Lower lobe of right lung (tissue), 2 donors: Measurements from ENCODE around the gene RASL11A. TPM values are rescaled to one million over a fixed set of nuclear protein-coding genes. Genes with fewer than 3 reads are reported as not detected.
"Not testable (repeated sequence)": the region's sequence is repeated elsewhere in the genome, so short reads cannot be mapped to it uniquely, and the experiment has no call there.

ENCODE experiments used
- ATAC-seq, 2 donors: fragments of 200-7000 bp; cut with Tn5 transposase; one replicate each; pipeline ENCODE4 v1.9.1; 2020 to 2022; ENCODE audit warnings: mild to moderate bottlenecking in 2 of 2, moderate library complexity in 2 of 2
- DNase-seq: peaks from one replicate; pipeline ENCODE4 v3.0.0-alpha.2; 2020
- H3K27ac ChIP-seq: fragments of 200-600 bp; one replicate; pipeline ENCODE4 v1.8.0; 2022
- H3K27me3 ChIP-seq: fragments of 200-600 bp; one replicate; pipeline ENCODE4 v1.8.0; 2022; ENCODE audit warnings: low read depth
- H3K36me3 ChIP-seq: fragments of 200-600 bp; one replicate; pipeline ENCODE4 v1.8.0; 2022; ENCODE audit warnings: mild to moderate bottlenecking
- H3K4me1 ChIP-seq: fragments of 200-600 bp; one replicate; pipeline ENCODE4 v1.8.0; 2022
- H3K4me3 ChIP-seq: fragments of 200-600 bp; one replicate; pipeline ENCODE4 v1.8.0; 2022; ENCODE audit warnings: mild to moderate bottlenecking
- H3K9me3 ChIP-seq: fragments of 200-600 bp; one replicate; pipeline ENCODE4 v1.8.0; 2022
- intact Hi-C: fragments of 100-400 bp; cut with DNase I; formaldehyde crosslinking; loops from one replicate; pipeline ENCODE4 v1.11.0; 2022
- total RNA-seq: library from RNA; stranded (reverse); fragmentation: NEBNext Ultra II Directional; extraction: Animal tissue kit (Norgen Biotek cat#: 25700); gene quantifications from one replicate; pipeline ENCODE4 v1.2.1, GENCODE V29; 2021
- TF ChIP-seq, protein P1 (sequence below): fragments of 200-600 bp; IDR thresholded peaks from one replicate; pipeline ENCODE4 v1.8.0; 2022; ENCODE audit warnings: antibody characterized with exemption, mild to moderate bottlenecking
- donor health status: DM: no; HTN: yes; CAD: no; lungs with severe emphysema.

The RASL11A gene
- total RNA-seq, 1 donor from 2014 or later, result 20.6 TPM

DNA sequence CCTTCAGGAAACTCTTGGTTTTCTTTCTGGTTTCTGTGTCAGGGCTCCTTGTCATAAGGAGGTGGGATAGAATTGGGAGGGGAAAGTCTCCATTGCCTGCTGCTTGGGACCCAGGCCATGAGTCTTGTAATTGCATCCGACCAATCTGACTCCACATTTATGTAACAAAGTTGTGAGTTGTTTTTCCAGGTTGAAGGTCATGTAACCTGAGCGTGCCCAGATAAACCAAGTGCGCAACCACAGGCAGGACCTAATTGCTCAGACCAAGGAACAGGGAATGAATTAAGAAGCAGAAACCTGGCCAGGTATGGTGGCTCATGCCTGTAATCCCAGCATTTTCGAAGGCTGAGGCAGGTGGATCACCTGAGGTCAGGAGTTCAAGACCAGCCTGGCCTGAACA is 17.8 kb downstream of the RASL11A start:
- intact Hi-C loops, result no loop called here
- Histone ChIP-seq H3K27me3 (no peaks in the 10 kb centered on the region), H3K9me3 (no peaks in the 10 kb centered on the region), H3K4me3 (no peak overlapping the region), H3K27ac (no peak overlapping the region), H3K4me1 (no peaks in the 10 kb centered on the region), H3K36me3 (no peaks in the 10 kb centered on the region)
- ATAC-seq (no peak), DNase-seq (no peak)
- TF ChIP-seq, protein P1, sequence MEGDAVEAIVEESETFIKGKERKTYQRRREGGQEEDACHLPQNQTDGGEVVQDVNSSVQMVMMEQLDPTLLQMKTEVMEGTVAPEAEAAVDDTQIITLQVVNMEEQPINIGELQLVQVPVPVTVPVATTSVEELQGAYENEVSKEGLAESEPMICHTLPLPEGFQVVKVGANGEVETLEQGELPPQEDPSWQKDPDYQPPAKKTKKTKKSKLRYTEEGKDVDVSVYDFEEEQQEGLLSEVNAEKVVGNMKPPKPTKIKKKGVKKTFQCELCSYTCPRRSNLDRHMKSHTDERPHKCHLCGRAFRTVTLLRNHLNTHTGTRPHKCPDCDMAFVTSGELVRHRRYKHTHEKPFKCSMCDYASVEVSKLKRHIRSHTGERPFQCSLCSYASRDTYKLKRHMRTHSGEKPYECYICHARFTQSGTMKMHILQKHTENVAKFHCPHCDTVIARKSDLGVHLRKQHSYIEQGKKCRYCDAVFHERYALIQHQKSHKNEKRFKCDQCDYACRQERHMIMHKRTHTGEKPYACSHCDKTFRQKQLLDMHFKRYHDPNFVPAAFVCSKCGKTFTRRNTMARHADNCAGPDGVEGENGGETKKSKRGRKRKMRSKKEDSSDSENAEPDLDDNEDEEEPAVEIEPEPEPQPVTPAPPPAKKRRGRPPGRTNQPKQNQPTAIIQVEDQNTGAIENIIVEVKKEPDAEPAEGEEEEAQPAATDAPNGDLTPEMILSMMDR, result no peak

DNA sequence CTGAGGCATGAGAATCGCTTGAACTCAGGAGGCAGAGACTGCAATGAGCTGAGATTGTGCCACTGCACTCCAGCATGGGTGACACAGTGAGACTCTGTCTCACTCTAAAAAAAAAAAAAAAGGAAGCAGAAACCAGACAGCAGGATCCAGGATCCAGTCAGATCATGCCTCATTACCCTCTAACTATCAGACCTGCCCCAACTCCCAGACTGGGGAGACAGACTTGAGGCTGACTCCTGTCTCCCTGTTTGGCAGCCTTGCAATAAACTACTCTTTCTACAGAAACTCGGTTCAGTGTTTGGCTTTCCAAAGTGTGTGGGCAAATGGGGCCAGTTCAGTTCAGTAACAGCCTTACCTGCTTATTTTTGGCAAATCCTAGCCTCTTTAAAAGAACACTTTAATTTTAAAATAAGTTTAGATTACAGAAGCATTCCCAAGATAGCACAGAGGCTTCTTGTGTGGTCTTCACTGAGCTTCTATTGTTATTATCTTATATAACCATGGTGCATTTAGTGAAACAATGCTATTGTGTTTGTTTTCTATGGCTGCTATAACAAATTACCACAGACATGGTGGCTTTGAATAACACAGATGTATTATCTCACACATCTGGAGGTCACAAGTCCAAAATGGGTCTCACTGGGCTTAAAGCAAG is 18.5 kb downstream of the RASL11A start:
- Histone ChIP-seq H3K4me1 (no peaks in the 10 kb centered on the region), H3K27me3 (no peaks in the 10 kb centered on the region), H3K4me3 (no peak overlapping the region), H3K9me3 (no peaks in the 10 kb centered on the region), H3K36me3 (no peaks in the 10 kb centered on the region), H3K27ac (no peak overlapping the region)
- TF ChIP-seq, protein P1, result no peak
- DNase-seq (no peak), ATAC-seq (no peak)
- intact Hi-C loops, result no loop called here

DNA sequence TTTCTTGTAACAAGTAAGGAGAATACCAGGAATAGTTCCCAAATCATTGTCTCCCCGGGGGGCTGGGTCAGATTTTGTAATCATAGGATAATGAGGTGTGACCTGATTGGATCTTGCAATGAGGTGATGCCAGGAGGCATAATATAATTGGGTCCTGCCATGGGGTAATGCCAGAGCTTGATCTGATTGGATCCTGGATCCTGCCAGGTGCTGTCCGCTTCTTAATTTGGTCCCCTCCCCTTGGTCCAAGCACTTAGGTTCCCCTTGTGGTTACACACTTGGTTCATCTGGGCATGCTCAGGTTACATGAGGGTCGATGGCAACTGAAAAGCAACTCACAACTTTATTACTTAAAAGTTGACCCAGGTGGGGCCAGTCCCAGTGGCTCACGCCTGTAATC is 20.1 kb downstream of the RASL11A start:
- intact Hi-C loops, result no loop called here
- Histone ChIP-seq H3K27ac (no peak overlapping the region), H3K4me1 (no peaks in the 10 kb centered on the region), H3K27me3 (no peaks in the 10 kb centered on the region), H3K4me3 (no peak overlapping the region), H3K9me3 (no peaks in the 10 kb centered on the region), H3K36me3 (no peaks in the 10 kb centered on the region)
- TF ChIP-seq, protein P1, result no peak
- DNase-seq (no peak), ATAC-seq (no peak)

DNA sequence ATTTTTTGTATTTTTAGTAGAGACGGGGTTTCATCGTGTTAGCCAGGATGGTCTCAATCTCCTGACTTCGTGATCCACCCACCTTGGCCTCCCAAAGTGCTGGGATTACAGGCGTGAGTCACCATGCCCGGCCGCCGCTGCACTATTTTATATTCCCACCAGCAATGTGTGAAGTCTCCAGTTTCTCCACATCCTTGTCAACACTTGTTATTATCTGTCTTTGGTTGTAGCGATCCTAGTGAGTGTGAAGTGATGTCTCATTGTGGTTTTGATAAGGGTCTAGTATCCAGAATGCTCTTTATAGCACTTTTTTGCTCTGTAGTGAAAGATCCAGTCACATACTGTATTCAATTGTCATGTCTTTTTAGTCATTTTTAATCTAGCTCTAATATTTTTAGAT is 21.3 kb downstream of the RASL11A start:
- H3K36me3 ChIP-seq, H3K27ac ChIP-seq, DNase-seq, intact Hi-C loops, ATAC-seq, H3K4me3 ChIP-seq, H3K27me3 ChIP-seq, H3K4me1 ChIP-seq, H3K9me3 ChIP-seq: not testable (repeated sequence)

DNA sequence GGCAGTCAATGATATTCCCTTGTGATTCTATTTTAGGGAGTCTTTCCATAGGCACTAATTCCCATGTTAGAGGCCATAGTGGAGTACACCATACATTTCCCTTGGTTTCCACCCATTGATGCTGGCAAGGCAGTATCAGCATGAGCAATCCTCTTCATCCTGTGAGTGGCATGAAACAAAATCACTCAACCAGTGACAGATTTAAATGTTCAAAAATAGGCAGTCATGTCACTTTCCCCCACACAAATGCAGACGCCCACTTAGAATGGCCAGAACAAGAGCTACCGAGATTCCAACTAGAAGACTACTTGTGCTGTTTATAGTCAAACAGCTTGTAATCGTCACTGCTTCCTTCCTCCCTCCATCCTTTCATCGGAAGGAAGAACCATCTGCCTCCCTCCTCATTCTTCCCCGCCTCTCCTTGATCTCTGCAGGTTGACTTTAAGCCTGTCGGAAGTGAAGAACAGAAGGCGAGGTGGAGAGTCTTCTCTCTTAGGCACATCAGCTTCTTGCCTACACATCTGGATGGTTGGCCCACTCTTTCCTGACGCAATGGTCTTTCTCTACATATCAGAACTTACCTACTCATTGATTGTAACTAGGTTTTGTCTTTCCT is 22.6 kb downstream of the RASL11A start:
- H3K27me3 ChIP-seq, result no peaks in the 10 kb centered on the region
- H3K4me1 ChIP-seq, result no peaks in the 10 kb centered on the region
- no peaks in the 10 kb centered on the region for H3K36me3 ChIP-seq
- intact Hi-C loops, result no loop called here
- no peak overlapping the region for H3K4me3 ChIP-seq
- no peak overlapping the region for H3K27ac ChIP-seq
- TF ChIP-seq, protein P1, result no peak
- DNase-seq (no peak), ATAC-seq (no peak)
- H3K9me3 ChIP-seq, result no peaks in the 10 kb centered on the region

DNA sequence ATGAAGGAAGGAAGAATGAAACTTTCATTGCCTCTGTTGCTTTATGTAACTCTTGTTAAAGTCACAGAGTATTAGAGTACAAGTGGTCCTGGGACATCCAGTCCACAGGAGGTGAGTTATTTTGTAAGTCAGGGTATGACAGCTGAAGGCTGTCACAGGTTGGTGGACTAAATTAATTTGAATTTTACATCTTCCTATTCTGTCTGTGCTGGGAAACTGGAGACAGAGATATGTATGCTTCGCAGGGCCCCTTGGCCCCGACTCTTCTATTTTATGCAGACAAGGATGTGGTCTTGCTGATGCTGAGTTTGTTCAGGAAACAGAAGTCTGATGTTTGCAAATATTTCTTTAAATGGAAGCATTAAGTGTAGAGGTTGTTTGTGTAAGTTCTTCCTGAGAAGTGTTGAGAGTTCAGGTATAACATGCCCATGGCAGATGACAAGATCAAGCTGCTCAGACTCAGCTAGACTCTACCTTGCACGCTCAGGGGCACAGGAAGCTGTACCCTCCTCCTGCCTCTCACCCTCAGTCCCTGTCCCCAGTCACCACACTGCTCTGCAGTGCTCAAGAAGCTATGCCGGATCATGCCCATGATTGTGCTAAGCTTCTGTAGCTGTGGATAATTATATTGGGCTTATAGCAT is 23.4 kb downstream of the RASL11A start:
- H3K4me1 ChIP-seq, result no peaks in the 10 kb centered on the region
- no peak overlapping the region for H3K27ac ChIP-seq
- no peak overlapping the region for H3K4me3 ChIP-seq
- H3K36me3 ChIP-seq, result no peaks in the 10 kb centered on the region
- TF ChIP-seq, protein P1, result no peak
- no peaks in the 10 kb centered on the region for H3K9me3 ChIP-seq
- intact Hi-C loops, result no loop called here
- no peak for ATAC-seq
- DNase-seq, result no peak
- H3K27me3 ChIP-seq, result no peaks in the 10 kb centered on the region
